ENCODE results near the gene MPZL2.

GRCh38 chr11:118286545-118286944, 22.4 kb upstream of the MPZL2 start:
- no peak for TF ChIP-seq EZH2 (IDR thresholded peaks at IDR 0.05; ENCODE audit: insufficient read depth, low read length)
- TF ChIP-seq CTCF (IDR thresholded peaks at IDR 0.05; ENCODE audit: insufficient read depth, low read depth, low read length), result no peak
